Measurements from ENCODE around the gene HNF4A. TPM values are rescaled to one million over a fixed set of nuclear protein-coding genes. Genes with fewer than 3 reads are reported as not detected.
A peak's percentile ranks its signal among the peaks of the same experiment; 100 is the strongest.

HNF4A gene
- total and polyA plus RNA-seq, 2 of the 13 experiments (the other 11 are each of a cell fraction or from before 2014, with no cell fraction given), result 80.9 to 169 TPM

DNA sequence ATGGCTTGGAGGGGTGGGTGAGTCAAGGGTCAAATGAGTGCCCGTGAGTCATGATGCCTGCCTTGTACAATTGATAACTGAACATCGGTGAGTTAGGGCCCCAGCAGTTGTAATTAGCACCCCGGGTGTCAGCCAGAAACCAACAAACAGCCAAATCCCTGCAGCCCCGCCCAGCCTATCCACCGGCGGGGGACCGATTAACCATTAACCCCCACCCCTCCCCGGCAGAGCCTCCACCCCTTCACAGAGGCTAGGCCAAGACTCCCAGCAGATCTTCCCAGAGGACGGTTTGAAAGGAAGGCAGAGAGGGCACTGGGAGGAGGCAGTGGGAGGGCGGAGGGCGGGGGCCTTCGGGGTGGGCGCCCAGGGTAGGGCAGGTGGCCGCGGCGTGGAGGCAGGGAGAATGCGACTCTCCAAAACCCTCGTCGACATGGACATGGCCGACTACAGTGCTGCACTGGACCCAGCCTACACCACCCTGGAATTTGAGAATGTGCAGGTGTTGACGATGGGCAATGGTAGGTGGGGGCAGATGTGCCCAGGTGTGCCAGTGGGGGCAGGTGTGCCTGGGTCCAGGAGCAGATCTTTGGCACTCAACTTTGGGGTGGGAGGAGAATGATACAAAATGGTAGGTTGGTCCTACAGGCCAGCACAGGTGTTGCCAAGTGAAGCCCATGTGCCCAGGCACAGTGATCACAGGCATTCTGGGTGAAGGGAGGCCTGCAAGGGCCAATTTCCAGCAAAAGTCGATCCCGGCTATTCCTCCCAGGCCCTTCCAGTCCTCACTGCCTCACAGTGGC is 45.7 kb downstream of the HNF4A start (continued):
- TF ChIP-seq GPN1 (CRISPR knock-in tag; IDR thresholded peaks at IDR 0.05; ENCODE audit: borderline replicate concordance) (no peak), U2AF1 (optimal IDR thresholded peaks at IDR 0.05; ENCODE audit: low read depth, low read length) (peak; percentile 95), KDM4B (CRISPR knock-in tag; IDR thresholded peaks at IDR 0.05) (peak; percentile 13), ZNF12 (CRISPR knock-in tag; IDR thresholded peaks at IDR 0.05) (no peak; the same call in 1 of the 2 replicates), ZNF431 (CRISPR knock-in tag; IDR thresholded peaks at IDR 0.05; ENCODE audit: borderline replicate concordance, low read depth) (peak; percentile 55), ZEB1 (IDR thresholded peaks at IDR 0.05; ENCODE audit: insufficient replicate concordance, low read depth) (no peak), SRSF9 (IDR thresholded peaks at IDR 0.05; ENCODE audit: borderline replicate concordance, insufficient read depth, low read depth, low read length, poor library complexity, severe bottlenecking) (no peak), NR3C1 (CRISPR knock-in tag; IDR thresholded peaks at IDR 0.05) (no peak), BCL6 (CRISPR knock-in tag; IDR thresholded peaks at IDR 0.05) (no peak), ESRRA (CRISPR knock-in tag; IDR thresholded peaks at IDR 0.05; ENCODE audit: low read depth) (peak; percentile 75; the same call in 1 of the 2 replicates), ZNF713 (CRISPR knock-in tag; IDR thresholded peaks at IDR 0.05) (0 out of 2 replicates have a peak, but pooled peaks have one; percentile 29), MTA3 (CRISPR knock-in tag; IDR thresholded peaks at IDR 0.05) (no peak), ERF (CRISPR knock-in tag; IDR thresholded peaks at IDR 0.05) (peak; percentile 17; the same call in 1 of the 2 replicates), KMT2A (CRISPR knock-in tag; IDR thresholded peaks at IDR 0.05) (peak; percentile 23; the same call in 1 of the 2 replicates), SIN3A (IDR thresholded peaks at IDR 0.05; ENCODE audit: borderline replicate concordance, low read depth, low read length) (peak; percentile 64; the same call in 1 of the 2 replicates), XRCC5 (optimal IDR thresholded peaks at IDR 0.05; ENCODE audit: low read length) (no peak)
- TF ChIP-seq, protein P1, sequence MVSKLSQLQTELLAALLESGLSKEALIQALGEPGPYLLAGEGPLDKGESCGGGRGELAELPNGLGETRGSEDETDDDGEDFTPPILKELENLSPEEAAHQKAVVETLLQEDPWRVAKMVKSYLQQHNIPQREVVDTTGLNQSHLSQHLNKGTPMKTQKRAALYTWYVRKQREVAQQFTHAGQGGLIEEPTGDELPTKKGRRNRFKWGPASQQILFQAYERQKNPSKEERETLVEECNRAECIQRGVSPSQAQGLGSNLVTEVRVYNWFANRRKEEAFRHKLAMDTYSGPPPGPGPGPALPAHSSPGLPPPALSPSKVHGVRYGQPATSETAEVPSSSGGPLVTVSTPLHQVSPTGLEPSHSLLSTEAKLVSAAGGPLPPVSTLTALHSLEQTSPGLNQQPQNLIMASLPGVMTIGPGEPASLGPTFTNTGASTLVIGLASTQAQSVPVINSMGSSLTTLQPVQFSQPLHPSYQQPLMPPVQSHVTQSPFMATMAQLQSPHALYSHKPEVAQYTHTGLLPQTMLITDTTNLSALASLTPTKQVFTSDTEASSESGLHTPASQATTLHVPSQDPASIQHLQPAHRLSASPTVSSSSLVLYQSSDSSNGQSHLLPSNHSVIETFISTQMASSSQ (IDR thresholded peaks at IDR 0.05; ENCODE audit: low read depth), result peak; percentile 98
- TF ChIP-seq, protein P1 (CRISPR knock-in tag; IDR thresholded peaks at IDR 0.05; ENCODE audit: borderline replicate concordance), result peak; percentile 98
- TF ChIP-seq, protein P2, sequence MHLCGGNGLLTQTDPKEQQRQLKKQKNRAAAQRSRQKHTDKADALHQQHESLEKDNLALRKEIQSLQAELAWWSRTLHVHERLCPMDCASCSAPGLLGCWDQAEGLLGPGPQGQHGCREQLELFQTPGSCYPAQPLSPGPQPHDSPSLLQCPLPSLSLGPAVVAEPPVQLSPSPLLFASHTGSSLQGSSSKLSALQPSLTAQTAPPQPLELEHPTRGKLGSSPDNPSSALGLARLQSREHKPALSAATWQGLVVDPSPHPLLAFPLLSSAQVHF (CRISPR knock-in tag; IDR thresholded peaks at IDR 0.05), result no peak
- TF ChIP-seq, protein P3, sequence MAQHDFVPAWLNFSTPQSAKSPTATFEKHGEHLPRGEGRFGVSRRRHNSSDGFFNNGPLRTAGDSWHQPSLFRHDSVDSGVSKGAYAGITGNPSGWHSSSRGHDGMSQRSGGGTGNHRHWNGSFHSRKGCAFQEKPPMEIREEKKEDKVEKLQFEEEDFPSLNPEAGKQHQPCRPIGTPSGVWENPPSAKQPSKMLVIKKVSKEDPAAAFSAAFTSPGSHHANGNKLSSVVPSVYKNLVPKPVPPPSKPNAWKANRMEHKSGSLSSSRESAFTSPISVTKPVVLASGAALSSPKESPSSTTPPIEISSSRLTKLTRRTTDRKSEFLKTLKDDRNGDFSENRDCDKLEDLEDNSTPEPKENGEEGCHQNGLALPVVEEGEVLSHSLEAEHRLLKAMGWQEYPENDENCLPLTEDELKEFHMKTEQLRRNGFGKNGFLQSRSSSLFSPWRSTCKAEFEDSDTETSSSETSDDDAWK (CRISPR knock-in tag; IDR thresholded peaks at IDR 0.05), result no peak
- TF ChIP-seq, protein P4, sequence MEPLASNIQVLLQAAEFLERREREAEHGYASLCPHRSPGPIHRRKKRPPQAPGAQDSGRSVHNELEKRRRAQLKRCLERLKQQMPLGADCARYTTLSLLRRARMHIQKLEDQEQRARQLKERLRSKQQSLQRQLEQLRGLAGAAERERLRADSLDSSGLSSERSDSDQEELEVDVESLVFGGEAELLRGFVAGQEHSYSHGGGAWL (CRISPR knock-in tag; IDR thresholded peaks at IDR 0.05), result peak; percentile 59; the same call in 1 of the 2 replicates
